ENCODE measurements around the gene CC2D2A. TPM values are rescaled to one million over a fixed set of nuclear protein-coding genes. Genes with fewer than 3 reads are reported as not detected.

CC2D2A gene
- total and polyA plus RNA-seq, 2 of the 13 experiments (the other 11 are each of a cell fraction or from before 2014, with no cell fraction given) = 4.2 to 7.2 TPM

DNA sequence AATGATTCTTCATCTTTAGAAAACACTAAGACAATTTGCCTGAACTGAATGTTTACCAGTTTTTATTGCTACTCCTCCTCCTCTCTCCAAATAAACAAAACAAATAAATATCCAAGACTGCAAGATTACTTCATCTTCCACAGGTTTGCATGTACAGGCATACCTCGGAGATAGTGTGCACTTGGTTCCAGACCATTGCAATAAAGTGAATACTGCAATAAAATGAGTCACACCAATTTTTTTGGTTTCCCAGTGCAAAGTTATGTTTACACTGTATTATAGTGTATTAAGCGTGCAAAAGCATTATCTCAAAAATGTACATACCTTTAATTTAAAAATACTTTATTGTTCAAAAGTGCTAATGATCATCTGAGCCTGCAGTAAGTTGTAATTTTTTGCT, 132.2 kb downstream of the CC2D2A start:
- no peak overlapping the region for H3K9ac ChIP-seq (ENCODE audit: insufficient read depth, low read depth, low read length)
- no TSS peak for BruUV-seq (replicated peaks)
- H3K27me3 ChIP-seq (ENCODE audit: control insufficient read depth in 1 of 2, insufficient read depth in 2 of 2, low read length in 2 of 2) = no peaks in the 10 kb centered on the region
- intact Hi-C loops (cut with micrococcal nuclease; ENCODE audit: unreplicated experiment) = no loop called here
- peaks cover 4 to 13% of the 10 kb centered on the region in 2 experiments; a peak in 3 of 5 replicates for H3K36me3 ChIP-seq (replicated peaks in 1 of 2; ENCODE audit: control insufficient read depth in 1 of 2, insufficient read depth in 2 of 2, low read length in 2 of 2)
- H3K4me3 ChIP-seq (replicated peaks in 1 of 3; ENCODE audit: insufficient read depth in 1 of 3, low read depth in 2 of 3, low read length in 3 of 3) = no peak overlapping the region
- H3K4me1 ChIP-seq (ENCODE audit: insufficient read depth, low read length) = no peaks in the 10 kb centered on the region
- no peak overlapping the region for H3K27ac ChIP-seq (ENCODE audit: extremely low read length, insufficient read depth, low read length)
- H3K9me3 ChIP-seq (ENCODE audit: low read length) = no peaks in the 10 kb centered on the region
- 92% methylated on average over 2 of the region's 2 CpGs for WGBS (ENCODE audit: low lambda C conversion rate)
- in situ Hi-C loops (cut with HindIII; ENCODE audit: extremely low pct_ligation_motif_present, low pct_unique_long_range_greater_than_20kb) = no loop called here
- no peak overlapping the region for H2AFZ ChIP-seq (ENCODE audit: low read length)
- CTCF ChIA-PET (ENCODE audit: low intra/inter-chr PET ratio, low total read pairs) = no interaction called here
- TF ChIP-seq HNRNPL (IDR thresholded peaks at IDR 0.05; ENCODE audit: low read depth, low read length) (no peak), ISL2 (CRISPR knock-in tag; IDR thresholded peaks at IDR 0.05) (no peak), THRA (CRISPR knock-in tag; IDR thresholded peaks at IDR 0.05; ENCODE audit: borderline replicate concordance) (no peak), GTF2F1 (IDR thresholded peaks at IDR 0.05; ENCODE audit: low read length) (no peak), HMGXB3 (CRISPR knock-in tag; IDR thresholded peaks at IDR 0.05; ENCODE audit: borderline replicate concordance) (no peak), ZNF367 (CRISPR knock-in tag; IDR thresholded peaks at IDR 0.05; ENCODE audit: borderline replicate concordance) (no peak), ZNF460 (CRISPR knock-in tag; IDR thresholded peaks at IDR 0.05; ENCODE audit: borderline replicate concordance) (no peak), YEATS4 (CRISPR knock-in tag; IDR thresholded peaks at IDR 0.05; ENCODE audit: borderline replicate concordance) (no peak), POLR2AphosphoS2 (IDR thresholded peaks at IDR 0.05; ENCODE audit: low read depth, low read length) (no peak), GPN1 (CRISPR knock-in tag; IDR thresholded peaks at IDR 0.05; ENCODE audit: borderline replicate concordance) (no peak), ZFP36L2 (CRISPR knock-in tag; IDR thresholded peaks at IDR 0.05) (no peak), SP5 (CRISPR knock-in tag; IDR thresholded peaks at IDR 0.05; ENCODE audit: borderline replicate concordance, low read depth) (no peak), ZNF883 (CRISPR knock-in tag; IDR thresholded peaks at IDR 0.05; ENCODE audit: not compliant biosample characterization) (no peak), ZSCAN9 (CRISPR knock-in tag; IDR thresholded peaks at IDR 0.05; ENCODE audit: borderline replicate concordance) (no peak), NCOA1 (CRISPR knock-in tag; IDR thresholded peaks at IDR 0.05) (no peak)
- no peaks in the 10 kb centered on the region for H3K79me2 ChIP-seq (ENCODE audit: insufficient read depth, low read length)
- POLR2A ChIA-PET = no interaction called here
- no peaks in the 10 kb centered on the region for H4K20me1 ChIP-seq (ENCODE audit: insufficient read depth, low read length)
- no peak for FAIRE-seq
- no peak for ATAC-seq
- DNase-seq (ENCODE audit: low spot score) = no peak
- no peak overlapping the region for H3K4me2 ChIP-seq (ENCODE audit: low read depth, low read length)
